SH-SY5Y (cell line): ENCODE data around the gene CKS1B.

Experiments used
- GATA2 ChIP-seq: IDR thresholded peaks from 2 replicates; pipeline ENCODE4 v1.6.1; 2011; ENCODE audit warnings: mild to moderate bottlenecking, low read depth, low read length
- GATA3 ChIP-seq: IDR thresholded peaks from 2 replicates; pipeline ENCODE4 v1.6.1; 2011; ENCODE audit warnings: low read depth, mild to moderate bottlenecking, low read length, moderate library complexity

Gene CKS1B

DNA sequence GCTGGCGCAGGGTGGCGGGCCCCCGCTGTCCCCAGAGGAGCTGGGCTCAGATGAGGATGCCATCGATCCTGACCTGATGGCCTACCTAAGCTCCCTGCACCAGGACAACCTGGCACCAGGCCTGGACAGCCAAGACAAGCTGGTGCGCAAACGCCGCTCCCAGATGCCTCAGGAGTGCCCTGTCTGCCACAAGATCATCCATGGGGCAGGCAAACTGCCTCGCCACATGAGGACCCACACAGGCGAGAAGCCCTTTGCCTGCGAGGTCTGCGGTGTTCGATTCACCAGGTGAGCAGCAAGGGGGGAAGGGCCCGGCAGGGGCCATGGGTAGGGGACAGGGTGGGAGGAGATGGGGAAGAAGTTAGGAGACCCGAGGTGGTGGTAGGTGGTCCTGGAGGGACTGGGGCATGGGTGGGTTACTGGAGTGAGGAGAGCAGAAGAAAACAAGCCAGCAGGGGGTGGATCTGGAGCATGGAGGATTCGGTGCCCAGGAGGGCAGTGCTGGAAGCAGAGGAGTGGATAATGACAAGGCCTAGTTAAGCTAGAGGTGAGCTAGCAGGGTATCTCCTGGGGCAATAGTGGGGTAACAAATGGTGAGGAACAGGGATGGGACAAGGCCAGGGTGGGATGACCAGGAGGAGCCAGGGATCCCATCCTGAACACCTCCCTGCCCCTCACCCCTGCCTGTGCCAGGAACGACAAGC lies 41.2 kb downstream of the CKS1B start:
- TF ChIP-seq GATA3 (no peak), GATA2 (no peak)

DNA sequence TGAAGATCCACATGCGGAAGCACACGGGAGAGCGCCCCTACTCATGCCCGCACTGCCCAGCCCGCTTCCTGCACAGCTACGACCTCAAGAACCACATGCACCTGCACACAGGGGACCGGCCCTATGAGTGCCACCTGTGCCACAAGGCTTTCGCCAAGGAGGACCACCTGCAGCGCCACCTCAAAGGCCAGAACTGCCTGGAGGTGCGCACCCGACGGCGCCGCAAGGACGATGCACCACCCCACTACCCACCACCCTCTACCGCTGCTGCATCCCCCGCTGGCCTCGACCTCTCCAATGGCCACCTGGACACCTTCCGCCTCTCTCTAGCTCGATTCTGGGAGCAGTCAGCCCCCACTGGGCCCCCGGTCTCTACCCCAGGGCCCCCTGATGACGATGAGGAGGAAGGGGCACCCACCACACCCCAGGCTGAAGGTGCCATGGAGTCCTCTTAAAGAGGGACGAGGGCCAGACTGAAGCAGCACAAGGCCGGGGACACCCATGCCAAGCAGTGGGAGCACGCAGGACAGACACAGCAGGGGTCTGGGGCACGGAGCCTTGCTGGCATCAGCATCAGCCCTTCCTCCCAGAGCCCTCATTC lies 41.9 kb downstream of the CKS1B start:
- no peak for TF ChIP-seq GATA3
- TF ChIP-seq GATA2: no peak

DNA sequence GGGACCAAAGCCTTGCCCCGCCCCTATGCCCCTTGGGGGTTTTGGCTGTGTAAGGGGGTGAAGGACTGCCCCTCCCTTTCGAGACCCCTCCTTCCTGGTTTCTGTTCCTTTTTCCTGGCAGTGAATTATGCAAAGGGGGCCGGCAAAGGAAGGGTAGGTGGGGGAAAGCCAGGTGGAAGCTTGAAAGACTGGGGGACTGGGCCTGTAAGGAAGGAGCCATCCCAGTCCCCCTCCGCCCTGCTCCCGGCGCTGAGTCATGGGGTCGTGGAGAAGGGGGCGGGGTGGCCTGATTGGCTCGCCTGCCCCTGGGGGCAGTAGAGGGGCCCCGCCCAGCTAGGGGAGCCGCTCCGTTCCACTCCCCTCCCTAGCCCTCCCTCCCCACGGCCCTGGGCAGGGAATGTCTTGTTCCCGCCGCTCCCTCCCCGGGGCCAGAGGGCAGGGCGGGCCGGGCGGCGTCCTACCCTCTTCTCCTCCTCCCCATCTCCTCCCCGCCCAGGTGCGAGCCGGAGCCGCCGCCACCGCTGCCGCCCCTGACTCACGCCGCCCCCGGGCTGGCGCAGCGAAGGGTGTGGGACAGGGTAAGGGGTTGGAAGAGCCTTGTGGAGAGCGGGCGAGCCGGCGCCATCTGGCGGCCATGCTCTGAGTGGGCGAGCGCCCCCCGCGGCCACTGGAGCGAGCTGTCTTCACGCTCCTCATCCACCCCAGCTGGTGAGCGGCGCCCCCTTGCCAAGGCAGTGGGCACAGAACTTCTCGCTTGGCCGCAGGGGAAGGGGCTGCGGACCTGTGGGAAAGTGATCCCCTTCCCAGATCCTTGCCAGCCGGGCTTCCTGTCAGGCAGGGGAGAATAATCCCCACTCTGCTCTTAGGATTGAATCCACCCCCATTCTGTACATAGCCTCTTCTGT lies 42.8 kb downstream of the CKS1B start:
- no peak; the same call in 1 of the 2 replicates for TF ChIP-seq GATA2
- TF ChIP-seq GATA3: no peak

DNA sequence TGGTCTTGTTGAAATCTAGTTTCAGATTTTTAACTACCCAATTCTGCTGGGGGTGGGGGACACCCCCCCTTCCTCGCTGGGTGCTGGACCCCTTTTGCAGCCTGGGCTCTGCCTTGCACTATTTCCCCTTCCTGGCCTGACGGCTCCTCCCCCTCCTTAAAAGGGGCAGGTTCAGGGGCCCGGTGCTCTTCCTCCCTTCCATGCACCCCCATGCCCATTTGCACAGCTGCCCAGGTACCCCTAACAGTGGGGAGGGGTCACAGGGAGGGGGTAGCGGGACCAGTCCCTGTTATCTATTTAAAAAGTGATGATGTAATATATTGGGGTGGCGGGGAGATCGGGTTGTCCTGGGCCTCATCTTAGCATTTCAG lies 43.5 kb downstream of the CKS1B start:
- no peak for TF ChIP-seq GATA3
- no peak for TF ChIP-seq GATA2

DNA sequence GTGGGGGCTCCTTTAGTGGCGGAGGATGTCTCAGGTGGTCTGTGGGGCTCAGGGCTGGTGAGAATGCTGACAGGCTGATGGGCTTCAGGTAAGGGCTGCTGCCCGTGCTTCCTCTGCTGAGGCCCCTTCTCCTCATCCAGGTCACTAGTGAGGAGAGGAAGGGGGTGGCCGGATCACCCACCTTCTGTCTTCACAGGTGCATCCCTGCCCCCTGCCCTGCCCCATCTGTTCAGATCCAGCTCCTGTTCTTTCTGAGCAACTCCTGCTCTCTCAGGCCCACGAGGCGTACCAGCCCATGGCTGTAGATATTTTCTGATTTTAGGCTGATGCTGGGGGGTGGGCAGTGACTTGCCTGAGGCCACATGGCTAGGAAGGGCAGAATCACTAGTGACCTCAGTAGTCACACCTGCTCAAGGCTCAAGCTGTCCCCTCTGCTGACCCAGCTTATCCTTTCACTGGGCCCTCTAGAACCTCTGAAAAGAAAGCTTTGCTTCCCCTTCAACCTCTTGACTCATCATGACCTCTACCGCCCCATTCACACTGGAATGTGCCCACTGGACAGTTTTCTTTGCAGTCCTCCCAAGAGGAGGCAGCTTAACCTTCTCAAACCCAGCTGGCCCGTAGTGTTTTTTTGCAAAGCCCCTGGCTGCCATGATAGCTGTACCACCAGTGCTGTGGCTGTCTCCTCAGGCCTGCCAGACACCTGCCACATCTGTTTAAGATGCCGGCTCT lies 44.3 kb downstream of the CKS1B start:
- TF ChIP-seq GATA2: no peak
- no peak for TF ChIP-seq GATA3

DNA sequence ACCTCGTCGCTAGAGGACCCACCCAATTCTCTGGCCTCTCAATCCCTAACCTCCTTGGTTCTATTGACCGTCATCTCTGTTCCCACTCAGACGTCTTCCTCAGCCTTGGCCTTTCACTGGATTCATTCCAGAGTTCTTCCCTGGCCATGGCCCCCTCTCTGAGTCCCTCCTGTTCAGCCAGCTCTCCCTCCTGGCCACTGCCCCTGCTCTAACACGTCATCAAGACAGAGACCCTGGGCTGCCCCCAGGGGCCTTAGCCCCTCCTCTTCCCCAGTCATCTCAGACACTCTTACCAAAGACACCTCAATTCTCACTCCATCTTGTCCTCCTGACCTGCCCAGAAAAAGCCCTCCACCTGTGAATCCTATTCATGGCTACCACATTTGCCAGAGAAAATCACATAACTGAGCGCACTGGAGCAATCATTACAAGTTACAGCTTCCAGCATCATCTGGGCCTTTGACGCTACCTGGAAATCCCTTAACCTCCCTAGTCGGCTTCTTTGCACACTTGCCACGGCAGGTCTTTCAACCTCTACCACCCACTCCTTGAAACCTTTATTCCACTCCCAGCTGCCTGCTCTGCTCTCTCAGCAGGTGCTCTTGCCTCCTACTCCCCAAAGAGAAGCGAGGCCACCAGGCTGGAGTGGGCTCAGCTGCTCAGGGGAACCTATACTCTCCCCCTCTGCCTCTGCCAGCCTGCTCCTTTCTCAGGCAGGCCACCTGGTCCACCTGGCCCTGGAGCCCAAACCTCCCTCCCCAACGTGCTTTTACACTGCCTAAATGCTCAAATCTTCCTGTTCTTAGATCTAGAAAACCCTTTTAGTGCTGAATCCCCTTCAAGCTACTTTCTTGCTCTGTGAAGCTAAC lies 45.1 kb downstream of the CKS1B start:
- no peak for TF ChIP-seq GATA2
- no peak for TF ChIP-seq GATA3

DNA sequence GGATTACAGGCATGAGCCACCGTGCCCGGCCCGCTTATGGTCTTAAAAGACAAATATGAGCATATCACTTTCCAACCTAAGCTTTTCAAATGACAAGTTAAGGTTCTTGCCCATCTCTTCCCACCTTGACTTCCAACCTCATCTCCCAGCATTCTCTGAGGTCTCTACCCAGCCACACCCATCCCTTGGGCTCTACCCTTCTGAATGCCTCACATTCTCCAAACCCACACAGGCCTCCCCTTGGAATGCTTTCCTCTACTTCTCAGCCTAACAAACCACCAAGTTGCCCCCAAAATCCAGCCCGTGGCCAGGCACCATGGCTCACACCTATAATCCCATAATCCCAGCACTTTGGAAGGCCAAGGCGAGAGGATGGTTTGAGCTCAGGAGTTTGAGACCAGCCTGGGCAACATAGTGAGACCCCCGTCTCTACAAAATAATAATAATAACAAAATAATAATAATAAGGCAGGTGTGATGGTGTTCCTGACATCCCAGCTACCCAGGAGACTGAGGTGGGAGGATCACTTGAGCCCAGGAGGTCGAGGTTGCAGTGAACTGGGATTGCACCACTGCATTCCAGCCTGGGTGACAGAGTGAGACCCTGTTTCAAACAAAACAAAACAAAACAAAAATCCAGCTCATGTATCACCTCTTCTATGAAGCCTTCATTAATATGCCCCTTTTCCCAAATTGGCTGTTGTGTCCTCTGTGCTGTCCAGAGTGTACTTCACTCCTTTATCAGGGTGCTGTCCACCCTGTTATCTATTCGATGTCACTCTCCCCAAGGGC lies 47.9 kb downstream of the CKS1B start:
- TF ChIP-seq GATA2 (no peak), GATA3 (no peak)

DNA sequence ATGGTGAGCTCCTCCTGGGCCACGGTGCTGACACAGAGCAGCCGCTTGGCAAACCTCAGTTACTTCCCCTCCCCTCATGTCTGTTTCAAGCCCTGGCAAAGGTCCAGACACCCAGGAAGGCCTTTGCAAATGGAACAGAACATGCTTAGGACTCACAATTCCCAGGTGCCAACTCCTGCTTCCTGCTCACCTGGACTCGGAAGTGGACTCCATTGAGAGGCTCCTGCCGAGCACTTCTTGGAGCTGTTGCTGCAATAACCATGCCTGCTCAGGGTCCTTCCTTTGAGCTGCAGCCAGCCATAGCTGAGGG lies 48.4 kb downstream of the CKS1B start:
- TF ChIP-seq GATA3: no peak
- no peak for TF ChIP-seq GATA2

DNA sequence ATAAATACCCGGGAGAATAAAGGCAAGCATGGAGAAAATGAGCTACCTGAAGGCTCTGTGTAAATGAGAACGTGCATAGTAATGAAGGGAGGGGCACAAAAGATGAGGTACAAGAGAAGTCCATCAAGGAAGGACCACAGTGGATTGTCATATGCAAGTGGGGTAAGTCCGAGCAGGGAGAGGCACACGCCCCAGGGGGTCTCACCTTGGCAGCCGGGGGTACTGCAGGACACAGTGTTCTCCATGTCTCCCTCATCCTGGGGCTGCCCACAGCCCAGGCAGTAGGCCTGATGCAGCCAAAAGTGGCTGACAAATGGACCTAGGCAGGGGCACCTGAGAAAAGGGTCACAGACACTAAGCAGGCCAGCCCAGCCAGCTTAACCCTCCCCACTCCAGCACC lies 49.1 kb downstream of the CKS1B start:
- TF ChIP-seq GATA3 (no peak), GATA2 (no peak)

DNA sequence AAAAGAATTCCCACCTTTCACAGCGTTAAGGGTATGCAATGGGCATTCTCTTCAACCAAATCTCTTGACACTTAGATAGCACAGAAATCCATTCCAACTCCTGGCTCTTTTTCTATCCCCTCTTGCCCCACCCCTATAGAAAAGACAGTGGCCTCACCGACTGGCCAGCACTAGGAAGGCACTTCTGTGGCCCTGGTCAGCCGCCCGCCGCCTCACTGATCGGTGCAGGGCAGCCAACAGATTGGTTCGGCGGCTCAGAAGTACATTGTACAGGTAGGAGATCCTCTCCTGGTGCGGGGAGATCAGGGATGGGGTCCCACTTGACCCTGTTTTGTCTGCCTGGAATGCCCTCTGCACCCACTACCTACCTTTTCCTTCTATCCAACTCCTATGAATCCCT lies 49.8 kb downstream of the CKS1B start:
- no peak for TF ChIP-seq GATA3
- TF ChIP-seq GATA2: no peak

DNA sequence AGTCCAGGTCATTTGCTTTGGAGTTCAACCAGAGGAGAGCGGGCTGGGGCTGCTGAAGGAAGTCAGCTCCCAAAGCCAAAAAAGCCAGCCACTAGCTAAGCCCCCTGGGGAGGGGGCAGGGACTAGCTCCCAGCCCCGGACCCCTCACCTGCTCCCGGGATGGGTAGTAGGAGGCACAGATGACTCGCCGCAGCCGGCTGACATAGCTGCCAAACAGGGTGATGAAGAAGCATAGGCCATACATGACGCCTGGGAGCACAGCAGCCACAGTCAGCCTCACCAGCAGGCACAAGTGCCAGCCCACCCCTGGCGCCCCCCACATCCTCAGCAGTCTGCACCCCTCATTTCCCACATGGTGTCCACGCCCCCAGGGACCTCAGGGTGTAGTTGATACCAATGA lies 51.7 kb downstream of the CKS1B start:
- no peak for TF ChIP-seq GATA2
- no peak for TF ChIP-seq GATA3

DNA sequence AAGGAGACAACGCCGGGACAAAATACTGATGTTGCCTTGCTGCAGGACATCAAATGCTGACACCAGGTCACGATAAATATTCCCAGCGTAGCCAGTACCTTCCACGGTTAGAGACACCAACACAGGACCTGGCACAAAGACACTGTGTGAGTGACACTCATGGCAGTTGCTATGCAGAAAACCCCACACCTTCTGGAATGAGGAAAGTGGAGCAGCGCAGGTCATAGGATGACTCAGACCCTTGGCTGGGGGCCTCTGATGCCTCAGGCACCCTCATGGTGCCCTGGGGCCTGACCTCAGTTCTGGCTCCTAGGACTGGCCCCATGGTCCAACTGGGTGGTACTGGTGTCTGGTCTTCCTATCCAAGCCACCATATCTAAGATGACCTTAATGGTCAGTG lies 52.1 kb downstream of the CKS1B start:
- no peak for TF ChIP-seq GATA2
- TF ChIP-seq GATA3: no peak
